ENCODE data around the gene SYNE3. TPM values are rescaled to one million over a fixed set of nuclear protein-coding genes. Genes with fewer than 3 reads are reported as not detected.

SYNE3 gene
- total and polyA plus RNA-seq, 5 experiments from 2014 or later = 2.4 to 48.2 (median 4.6) TPM

DNA sequence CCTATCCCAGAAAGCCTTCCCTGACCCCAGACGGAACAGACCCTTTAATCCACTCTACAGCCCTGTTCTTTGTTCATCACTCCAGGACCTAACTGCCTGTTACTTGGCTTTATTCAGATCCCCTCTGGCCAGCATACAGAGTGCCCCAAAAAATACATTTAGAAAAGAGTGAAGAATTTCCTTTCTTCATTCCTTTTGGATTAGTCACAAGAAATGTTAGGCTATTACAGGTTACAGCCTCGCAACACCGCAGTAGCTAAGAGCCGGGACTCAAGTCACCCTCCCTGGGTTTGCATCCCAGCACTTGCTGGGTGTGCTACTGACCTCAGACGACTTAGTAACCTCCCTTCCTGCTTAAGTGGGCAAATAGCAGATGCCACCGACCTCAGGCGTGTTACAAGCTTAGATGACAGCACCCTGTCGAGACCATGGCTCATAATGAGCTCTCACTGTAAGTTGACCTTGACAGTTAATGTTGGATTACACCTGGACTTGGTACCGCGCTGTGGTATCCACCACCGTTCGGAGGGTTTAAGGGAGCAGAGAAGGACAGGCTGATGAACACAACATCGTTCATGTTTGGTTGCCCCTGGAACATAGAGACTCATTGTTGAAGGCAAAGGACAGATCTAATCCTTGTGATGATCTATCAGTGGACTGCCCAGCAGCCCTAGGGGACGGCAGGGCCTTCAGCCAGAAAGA lies 31.3 kb upstream of the SYNE3 start:
- H3K4me1 Mint-ChIP-seq = peaks cover 0 to 4% (median 2%) of the 10 kb centered on the region in 4 donors
- H3K9me3 Mint-ChIP-seq = peaks cover 0 to 2% (median 0%) of the 10 kb centered on the region in 9 donors
- H3K27ac Mint-ChIP-seq = peak overlapping the region in 2 of 10 donors; percentile 53 to 56
- H3K36me3 Mint-ChIP-seq = peaks cover 0 to 37% (median 17%) of the 10 kb centered on the region in 3 donors
- DNase-seq (no peak), ATAC-seq (no peak)
- POLR2A ChIA-PET = no interaction called here
- no peak overlapping the region for H3K4me3 Mint-ChIP-seq
- H3K27me3 Mint-ChIP-seq = no peaks in the 10 kb centered on the region

DNA sequence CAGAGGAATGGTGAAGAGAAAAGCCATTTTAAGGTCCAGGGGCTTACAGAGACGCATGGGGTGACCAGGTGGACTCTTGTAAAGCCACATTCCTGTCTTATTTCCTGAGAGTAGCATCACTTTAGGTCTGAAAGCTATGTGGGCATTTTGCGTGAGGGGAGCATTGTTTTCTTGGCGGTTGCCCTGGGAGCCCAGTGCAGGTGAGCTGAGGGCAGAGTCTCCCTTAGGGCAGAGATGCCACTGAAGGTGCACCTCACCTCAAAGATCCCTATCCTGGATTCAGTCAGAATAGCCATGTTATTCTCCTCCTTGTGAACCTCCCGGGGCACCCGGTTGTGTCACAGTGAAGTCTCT lies 30.8 kb upstream of the SYNE3 start:
- peaks cover 0 to 37% (median 17%) of the 10 kb centered on the region in 3 donors for H3K36me3 Mint-ChIP-seq
- no peak for ATAC-seq
- H3K4me3 Mint-ChIP-seq = no peak overlapping the region
- H3K9me3 Mint-ChIP-seq = peaks cover 0 to 2% (median 0%) of the 10 kb centered on the region in 9 donors
- H3K27me3 Mint-ChIP-seq = no peaks in the 10 kb centered on the region
- peak overlapping the region in 3 of 10 donors; percentile 19 to 56 (median 53) for H3K27ac Mint-ChIP-seq
- H3K4me1 Mint-ChIP-seq = peaks cover 0 to 4% (median 2%) of the 10 kb centered on the region in 4 donors
- DNase-seq = no peak
- POLR2A ChIA-PET = no interaction called here

DNA sequence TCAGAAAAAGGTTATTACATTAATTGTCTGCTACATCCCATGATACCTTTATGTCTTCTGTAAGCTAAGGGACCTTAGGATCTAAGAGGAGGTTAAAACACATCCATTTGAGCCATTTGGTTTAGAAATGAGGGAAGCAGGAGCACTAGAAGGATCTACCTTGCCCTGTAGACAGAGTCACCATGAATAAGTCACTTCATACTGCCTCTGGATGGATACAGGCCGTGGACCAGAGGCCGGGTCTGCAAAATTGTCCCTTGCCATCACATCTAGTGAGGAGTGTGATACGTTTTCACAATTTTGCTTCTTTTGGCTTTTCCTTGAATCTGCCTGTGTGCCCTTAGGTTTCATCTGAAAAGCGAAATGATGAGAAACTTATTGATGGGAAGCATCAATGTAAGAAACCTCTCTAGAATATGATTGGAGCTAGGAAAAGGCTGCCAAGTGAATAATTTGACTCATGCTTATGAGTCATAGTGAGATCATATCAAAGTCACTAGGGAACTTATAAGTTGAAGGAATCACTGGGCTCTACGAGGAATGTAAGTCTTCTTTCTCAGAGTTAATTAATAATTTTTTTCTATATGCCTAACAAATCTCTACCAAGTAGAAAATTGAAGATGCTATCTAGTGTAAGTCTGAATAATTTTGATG lies 29.2 kb upstream of the SYNE3 start:
- ATAC-seq = no peak
- H3K36me3 Mint-ChIP-seq = peaks cover 0 to 37% (median 13%) of the 10 kb centered on the region in 3 donors
- no peaks in the 10 kb centered on the region for H3K27me3 Mint-ChIP-seq
- H3K4me1 Mint-ChIP-seq = peaks cover 0 to 10% (median 6%) of the 10 kb centered on the region in 4 donors
- no peak for DNase-seq
- no peak overlapping the region for H3K27ac Mint-ChIP-seq
- H3K9me3 Mint-ChIP-seq = no peaks in the 10 kb centered on the region
- POLR2A ChIA-PET = no interaction called here
- no peak overlapping the region for H3K4me3 Mint-ChIP-seq

DNA sequence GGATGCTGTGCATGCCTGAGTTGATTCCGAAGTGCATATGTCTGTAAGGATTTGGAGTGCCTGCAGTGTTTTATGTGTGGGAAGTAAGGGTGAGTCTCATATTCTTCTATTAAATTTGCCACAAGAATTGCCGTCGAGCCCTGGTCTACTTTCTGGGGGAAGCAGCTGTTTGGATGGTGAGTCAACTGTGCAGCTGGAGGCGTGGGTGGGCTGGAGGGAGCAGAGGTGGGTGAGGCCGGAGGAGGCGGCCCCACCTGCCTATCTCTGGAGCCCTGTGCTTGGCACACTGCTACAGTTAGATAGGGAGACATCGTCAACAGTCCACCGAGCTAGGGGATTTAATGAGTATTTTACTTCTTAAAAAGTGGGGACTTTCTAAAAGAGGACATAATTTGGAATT lies 28.1 kb upstream of the SYNE3 start:
- Mint-ChIP-seq H3K27ac (no peak overlapping the region), H3K9me3 (no peaks in the 10 kb centered on the region), H3K4me3 (no peak overlapping the region), H3K4me1 (peaks cover 0 to 13% (median 7%) of the 10 kb centered on the region in 4 donors), H3K27me3 (no peaks in the 10 kb centered on the region), H3K36me3 (peaks cover 0 to 33% (median 9%) of the 10 kb centered on the region in 3 donors)
- POLR2A ChIA-PET = no interaction called here
- DNase-seq (no peak), ATAC-seq (no peak)

DNA sequence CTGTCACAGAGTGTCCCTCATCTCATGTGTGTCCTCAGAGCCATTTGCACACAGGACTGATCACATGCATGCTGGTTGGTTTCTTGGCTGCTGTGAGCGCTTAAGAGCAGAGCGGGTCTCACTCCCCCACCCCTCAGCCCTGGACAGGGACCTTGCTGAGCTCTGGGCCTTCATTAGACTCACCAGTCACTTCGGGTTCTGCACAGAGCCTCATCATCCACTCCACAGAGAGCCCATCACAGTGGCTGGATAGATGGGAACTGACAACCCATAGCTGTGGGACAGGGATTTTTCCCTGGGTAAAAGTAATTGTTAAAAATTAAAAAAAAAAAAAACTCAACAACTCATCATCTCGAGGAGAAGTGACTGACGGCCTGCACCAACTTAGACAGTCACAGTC lies 26.6 kb upstream of the SYNE3 start:
- POLR2A ChIA-PET = no interaction called here
- no peak for ATAC-seq
- H3K36me3 Mint-ChIP-seq = peaks cover 0 to 29% (median 7%) of the 10 kb centered on the region in 3 donors

DNA sequence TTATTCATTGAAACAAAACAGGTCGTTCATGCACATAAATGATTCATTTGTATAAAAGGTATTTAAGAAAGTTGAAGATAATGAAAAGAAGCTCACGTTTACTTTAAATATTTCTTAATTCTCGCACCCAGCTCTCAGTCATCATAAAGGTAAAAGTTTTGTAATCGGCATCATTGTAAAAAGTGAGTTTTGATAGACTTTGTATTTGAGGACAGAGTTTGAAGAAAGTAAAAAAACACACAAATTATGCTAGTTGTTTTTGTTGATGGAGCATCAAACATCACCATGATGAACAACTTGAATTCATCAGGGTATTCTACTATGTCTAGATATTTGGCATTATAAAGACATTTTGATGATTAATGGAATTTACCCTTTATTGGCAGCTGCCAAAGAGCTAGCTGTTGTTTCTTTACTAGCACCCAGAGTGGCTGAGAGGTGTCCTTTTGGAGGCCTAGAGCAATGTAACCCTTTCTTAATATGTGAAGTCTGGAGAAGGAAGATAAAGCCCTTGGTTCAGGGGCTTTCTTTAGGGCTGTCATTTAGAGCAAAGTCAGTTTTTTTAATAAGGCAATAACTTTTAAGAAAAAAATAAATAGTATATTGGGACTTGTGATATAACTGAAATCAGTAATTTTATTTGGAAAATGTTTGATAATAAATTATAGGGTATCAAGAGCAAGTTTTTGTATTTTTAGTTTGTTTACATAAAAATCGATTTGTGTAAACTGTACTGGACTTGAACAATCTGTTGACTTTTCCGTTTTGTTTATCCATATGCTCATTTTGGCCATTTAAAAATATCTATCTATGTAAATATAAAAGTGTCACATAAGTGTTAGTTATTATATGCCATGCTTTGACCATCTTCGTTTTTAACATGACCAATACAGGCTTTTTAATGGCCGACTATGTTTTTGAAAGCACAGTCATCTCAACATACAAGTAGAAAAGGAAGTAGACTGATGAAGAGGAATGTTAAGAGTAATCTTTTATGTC lies 25.8 kb upstream of the SYNE3 start:
- no peaks in the 10 kb centered on the region for H3K27me3 Mint-ChIP-seq
- H3K4me1 Mint-ChIP-seq = peaks cover 12 to 32% (median 25%) of the 10 kb centered on the region in 4 donors
- POLR2A ChIA-PET = no interaction called here
- H3K9me3 Mint-ChIP-seq = no peaks in the 10 kb centered on the region
- no peak overlapping the region for H3K27ac Mint-ChIP-seq
- H3K4me3 Mint-ChIP-seq = no peak overlapping the region
- DNase-seq (no peak), ATAC-seq (no peak)
- peaks cover 0 to 29% (median 7%) of the 10 kb centered on the region in 3 donors for H3K36me3 Mint-ChIP-seq

More for the DNA sequence above, 26.6 kb upstream of the SYNE3 start:
- Mint-ChIP-seq H3K9me3 (no peaks in the 10 kb centered on the region), H3K27me3 (no peaks in the 10 kb centered on the region), H3K4me1 (peaks cover 7 to 27% (median 19%) of the 10 kb centered on the region in 4 donors), H3K4me3 (no peak overlapping the region), H3K27ac (no peak overlapping the region)
- no peak for DNase-seq

DNA sequence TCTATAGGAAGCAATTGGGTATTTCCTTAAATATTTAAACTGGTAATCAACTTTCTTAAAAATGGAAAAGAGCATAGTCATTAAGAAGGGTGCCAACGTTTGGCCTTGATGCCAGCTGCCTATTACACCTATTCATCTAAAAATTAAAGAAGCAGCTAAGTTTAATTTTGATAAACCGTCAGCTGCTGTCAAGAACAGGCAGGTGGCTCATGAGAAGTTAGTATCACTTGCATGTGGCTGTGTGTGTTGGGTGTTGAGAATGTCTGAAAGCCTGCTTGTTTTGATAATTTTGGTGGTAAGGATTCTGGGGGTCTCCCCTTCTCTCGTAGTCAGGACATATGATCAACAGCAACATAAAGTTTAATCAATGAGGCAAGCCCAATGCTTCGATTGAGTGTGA lies 24.9 kb upstream of the SYNE3 start:
- Mint-ChIP-seq H3K27me3 (no peaks in the 10 kb centered on the region), H3K9me3 (no peaks in the 10 kb centered on the region), H3K4me1 (peaks cover 14 to 41% (median 33%) of the 10 kb centered on the region in 4 donors), H3K4me3 (no peak overlapping the region), H3K27ac (no peak overlapping the region), H3K36me3 (peaks cover 0 to 26% (median 5%) of the 10 kb centered on the region in 3 donors)
- POLR2A ChIA-PET = no interaction called here
- ATAC-seq (no peak), DNase-seq (no peak)

DNA sequence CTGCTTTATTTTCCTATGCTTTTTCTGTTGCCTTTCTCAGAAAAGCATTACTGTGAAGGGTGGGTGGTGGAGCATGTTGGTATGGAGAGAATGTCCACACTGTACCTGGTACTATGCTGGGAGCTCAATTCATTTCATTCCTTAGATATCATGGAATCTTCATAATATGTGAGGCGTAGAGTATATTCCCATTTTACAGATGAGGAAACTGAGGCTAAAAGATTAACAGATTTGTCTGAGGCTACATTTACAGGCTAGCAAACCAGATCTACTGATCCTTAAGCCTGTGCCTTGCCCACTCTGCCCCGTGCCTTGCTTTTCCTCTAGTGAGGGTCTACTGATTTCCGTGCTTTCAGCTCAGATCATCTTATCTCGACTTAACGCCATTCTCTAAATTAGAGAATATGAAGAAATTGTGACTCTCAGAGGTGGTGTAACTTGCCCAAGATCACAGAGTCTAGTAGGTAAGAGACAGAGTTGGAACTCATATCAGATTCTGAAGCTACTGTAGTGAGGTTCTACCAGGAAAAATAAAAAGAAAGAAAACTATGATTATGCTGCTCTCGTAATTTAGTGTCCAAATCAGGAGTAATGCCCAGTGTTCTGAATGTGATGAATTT lies 23.9 kb upstream of the SYNE3 start:
- POLR2A ChIA-PET = no interaction called here
- no peaks in the 10 kb centered on the region for H3K27me3 Mint-ChIP-seq
- no peak for ATAC-seq
- H3K27ac Mint-ChIP-seq = peak overlapping the region in 1 of 10 donors; percentile 41
- no peak overlapping the region for H3K4me3 Mint-ChIP-seq
- peaks cover 24 to 51% (median 42%) of the 10 kb centered on the region in 4 donors for H3K4me1 Mint-ChIP-seq
- DNase-seq = no peak
- H3K36me3 Mint-ChIP-seq = peaks cover 0 to 20% (median 5%) of the 10 kb centered on the region in 3 donors
- no peaks in the 10 kb centered on the region for H3K9me3 Mint-ChIP-seq

DNA sequence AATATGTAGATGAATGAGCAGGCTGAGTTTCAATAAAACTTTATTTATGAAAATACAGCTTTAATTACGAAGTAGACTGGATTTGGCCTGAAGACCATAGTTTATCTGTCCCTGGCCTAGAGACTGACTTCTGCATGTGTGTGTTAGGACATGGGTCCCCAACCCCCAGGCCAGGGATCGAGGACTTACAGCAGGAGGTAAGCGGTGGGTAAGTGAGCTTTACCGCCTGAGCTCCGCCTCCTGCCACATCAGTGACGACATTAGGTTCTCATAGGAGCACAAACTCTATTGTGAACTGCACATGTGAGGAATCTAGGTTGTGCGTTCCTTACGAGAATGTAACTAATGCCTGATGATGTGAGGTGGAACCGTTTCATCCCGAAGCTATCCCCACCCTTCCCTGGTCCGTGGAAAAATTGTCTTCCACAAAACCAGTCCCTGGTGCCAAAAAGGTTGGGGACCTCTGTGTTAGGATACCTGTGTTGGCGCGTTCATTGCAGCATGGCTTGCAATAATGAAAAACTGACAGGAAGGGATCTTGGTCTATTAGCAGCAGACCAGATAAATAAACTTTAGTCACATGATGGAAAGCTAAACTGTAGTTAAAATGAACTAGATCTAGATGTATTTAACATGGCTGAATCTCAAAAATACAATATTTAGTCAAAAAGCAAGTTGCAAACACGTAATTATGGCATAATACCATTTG lies 22.5 kb upstream of the SYNE3 start:
- POLR2A ChIA-PET = no interaction called here
- Mint-ChIP-seq H3K27me3 (no peaks in the 10 kb centered on the region), H3K9me3 (no peaks in the 10 kb centered on the region), H3K36me3 (peaks cover 0 to 6% (median 0%) of the 10 kb centered on the region in 3 donors), H3K27ac (no peak overlapping the region), H3K4me1 (peaks cover 24 to 51% (median 49%) of the 10 kb centered on the region in 4 donors), H3K4me3 (no peak overlapping the region)
- DNase-seq (no peak), ATAC-seq (no peak)

DNA sequence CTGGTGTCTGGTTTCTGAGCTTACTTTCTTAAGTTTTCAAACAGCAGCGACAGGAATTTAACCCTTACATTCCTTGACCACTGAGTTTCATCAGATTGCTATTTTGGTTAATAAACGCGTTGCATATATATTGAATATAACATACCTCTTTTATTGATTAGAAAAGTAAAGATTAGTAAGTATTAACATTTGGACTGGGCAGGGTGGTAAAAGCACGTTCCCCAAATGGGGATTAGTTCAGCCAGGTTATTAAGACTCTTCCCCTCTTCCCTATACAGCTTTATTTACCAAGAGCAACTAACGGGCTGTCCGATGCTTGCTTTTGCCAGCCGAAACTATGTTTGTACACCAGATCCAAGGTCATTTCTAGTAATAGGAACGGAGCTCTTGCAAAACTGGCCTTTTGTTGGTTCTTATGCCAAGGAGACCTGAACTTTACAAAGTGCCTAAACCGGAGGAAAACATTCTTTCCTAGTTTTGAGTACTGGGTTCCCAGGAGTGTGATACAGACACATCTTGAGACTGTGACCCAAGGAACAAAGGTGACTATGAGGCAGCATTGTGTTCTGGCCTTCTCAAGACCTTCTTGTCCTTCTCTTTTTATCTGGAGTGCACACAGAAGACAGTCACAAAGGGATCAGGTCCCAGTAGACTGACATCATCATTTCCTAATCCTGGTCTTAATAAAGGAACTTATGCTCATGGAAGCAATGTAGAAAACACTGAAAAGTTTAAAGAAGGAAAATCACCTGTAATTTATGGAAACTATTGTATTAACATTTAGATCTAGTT lies 21.0 kb upstream of the SYNE3 start:
- Mint-ChIP-seq H3K27me3 (no peaks in the 10 kb centered on the region), H3K4me3 (peak overlapping the region in 8 of 10 donors; percentile 3 to 98 (median 24)), H3K27ac (peak overlapping the region in 1 of 10 donors; percentile 17), H3K9me3 (no peaks in the 10 kb centered on the region), H3K4me1 (peaks cover 29 to 66% (median 61%) of the 10 kb centered on the region in 4 donors), H3K36me3 (peaks cover 0 to 3% (median 0%) of the 10 kb centered on the region in 3 donors)
- POLR2A ChIA-PET = interaction anchor here (0.6 kb wide), 1 partner anchor 67 kb away, joined by 3 read pairs; no protein-coding TSS in a partner anchor
- ATAC-seq (no peak), DNase-seq (no peak)

DNA sequence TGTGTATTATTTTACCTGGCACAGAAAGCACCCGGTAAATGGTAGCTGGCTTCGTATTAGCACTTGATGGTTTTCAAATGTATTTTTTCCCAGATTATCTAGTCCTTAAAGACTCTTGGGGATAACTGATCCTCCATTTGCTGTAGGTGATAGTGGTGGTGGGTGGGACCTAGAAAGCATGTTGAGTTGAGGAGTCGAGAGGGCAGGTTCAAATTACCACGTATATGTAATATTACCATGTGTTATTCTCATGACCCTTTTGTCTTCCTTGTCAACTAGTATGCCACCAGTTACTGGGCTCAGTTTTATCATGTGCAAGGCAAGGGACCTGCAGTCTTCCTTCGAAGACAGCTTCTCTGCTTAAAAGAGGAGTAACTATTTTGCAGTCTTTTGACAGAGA lies 20.2 kb upstream of the SYNE3 start:
- no peaks in the 10 kb centered on the region for H3K27me3 Mint-ChIP-seq
- peaks cover 0 to 9% (median 0%) of the 10 kb centered on the region in 3 donors for H3K36me3 Mint-ChIP-seq
- no peak overlapping the region for H3K27ac Mint-ChIP-seq
- POLR2A ChIA-PET = no interaction called here
- no peak for ATAC-seq
- H3K4me3 Mint-ChIP-seq = peak overlapping the region in 8 of 10 donors; percentile 23 to 98 (median 96)
- H3K4me1 Mint-ChIP-seq = peaks cover 33 to 73% (median 67%) of the 10 kb centered on the region in 4 donors
- H3K9me3 Mint-ChIP-seq = no peaks in the 10 kb centered on the region
- DNase-seq = no peak
